IPS-15b (cell line): ENCODE measurements around the gene MRPL22.
"Not testable (repeated sequence)": the region's sequence is repeated elsewhere in the genome, so short reads cannot be mapped to it uniquely, and the experiment has no call there.

Experiments used
- H3K27me3 ChIP-seq: one replicate; pipeline ENCODE4 v1.6.1; 2013; ENCODE audit warnings: low read length; ENCODE audit not compliant: control insufficient read depth, insufficient read depth
- H3K36me3 ChIP-seq: one replicate; pipeline ENCODE4 v1.6.1; 2013; ENCODE audit warnings: low read length; ENCODE audit not compliant: control insufficient read depth, insufficient read depth
- H3K4me1 ChIP-seq: one replicate; pipeline ENCODE4 v1.6.1; 2013; ENCODE audit warnings: mild to moderate bottlenecking, low read length; ENCODE audit not compliant: control insufficient read depth, insufficient read depth
- H3K4me3 ChIP-seq: one replicate; pipeline ENCODE4 v1.5.1; 2013; ENCODE audit warnings: low read depth, low read length
- H3K9ac ChIP-seq: one replicate; pipeline ENCODE4 v1.6.1; 2013; ENCODE audit warnings: low read depth, mild to moderate bottlenecking, low read length
- H3K9me3 ChIP-seq: one replicate; pipeline ENCODE4 v1.6.1; 2013; ENCODE audit warnings: mild to moderate bottlenecking, low read length; ENCODE audit not compliant: control insufficient read depth, insufficient read depth

The MRPL22 gene

GRCh38 chr5:154916874-154917273, 24.0 kb upstream of the MRPL22 start:
- Histone ChIP-seq H3K9me3 (no peaks in the 10 kb centered on the region), H3K27me3 (no peaks in the 10 kb centered on the region), H3K36me3 (peaks cover 23% of the 10 kb centered on the region), H3K9ac (no peak overlapping the region), H3K4me1 (no peaks in the 10 kb centered on the region), H3K4me3 (no peak overlapping the region)

- Histone ChIP-seq H3K9ac (no peak overlapping the region), H3K36me3 (peaks cover 16% of the 10 kb centered on the region), H3K27me3 (no peaks in the 10 kb centered on the region), H3K9me3 (no peaks in the 10 kb centered on the region), H3K4me1 (no peaks in the 10 kb centered on the region), H3K4me3 (no peak overlapping the region)
These were observed 23.1 kb upstream of the MRPL22 start for GRCh38 chr5:154917757-154918156.

- Histone ChIP-seq H3K36me3 (peaks cover 29% of the 10 kb centered on the region), H3K4me3 (no peak overlapping the region), H3K4me1 (no peaks in the 10 kb centered on the region), H3K9ac (no peak overlapping the region), H3K27me3 (no peaks in the 10 kb centered on the region), H3K9me3 (no peaks in the 10 kb centered on the region)
These were observed 17.1 kb upstream of the MRPL22 start for GRCh38 chr5:154923441-154924430.

- H3K9ac ChIP-seq = no peak overlapping the region
- H3K4me3 ChIP-seq = no peak overlapping the region
These were observed 7.3 kb upstream of the MRPL22 start for GRCh38 chr5:154933537-154933936.

GRCh38 chr5:154934881-154935280, 6.0 kb upstream of the MRPL22 start:
- no peaks in the 10 kb centered on the region for H3K27me3 ChIP-seq
- H3K4me3 ChIP-seq = no peak overlapping the region
- no peak overlapping the region for H3K9ac ChIP-seq
- no peaks in the 10 kb centered on the region for H3K9me3 ChIP-seq
- H3K4me1 ChIP-seq = peaks cover 3% of the 10 kb centered on the region
- H3K36me3 ChIP-seq = peaks cover 8% of the 10 kb centered on the region

More at GRCh38 chr5:154933537-154933936, 7.3 kb upstream of the MRPL22 start:
- Histone ChIP-seq H3K36me3 (peaks cover 18% of the 10 kb centered on the region), H3K4me1 (peaks cover 3% of the 10 kb centered on the region), H3K9me3 (no peaks in the 10 kb centered on the region), H3K27me3 (no peaks in the 10 kb centered on the region)

GRCh38 chr5:154937186-154937717, 3.6 kb upstream of the MRPL22 start:
- no peaks in the 10 kb centered on the region for H3K27me3 ChIP-seq
- H3K4me1 ChIP-seq = peaks cover 3% of the 10 kb centered on the region
- peaks cover 3% of the 10 kb centered on the region for H3K36me3 ChIP-seq
- no peaks in the 10 kb centered on the region for H3K9me3 ChIP-seq
- peak overlapping the region; percentile 96 for H3K4me3 ChIP-seq
- peak overlapping the region; percentile 82 for H3K9ac ChIP-seq

GRCh38 chr5:154937718-154938466, 3.0 kb upstream of the MRPL22 start, which contains the start of gene GEMIN5:
GEMIN5 (minus strand) TSS chr5:154938211; CDS start chr5:154938133, 78 bp downstream.
- no peaks in the 10 kb centered on the region for H3K27me3 ChIP-seq
- no peaks in the 10 kb centered on the region for H3K36me3 ChIP-seq
- H3K9me3 ChIP-seq = no peaks in the 10 kb centered on the region
- peaks cover 3% of the 10 kb centered on the region for H3K4me1 ChIP-seq
- peak within 1 kb of the TSS; percentile 82 for H3K9ac ChIP-seq
- H3K4me3 ChIP-seq = peak within 1 kb of the TSS; percentile 96

- H3K4me1 ChIP-seq, H3K36me3 ChIP-seq, H3K27me3 ChIP-seq: not testable (repeated sequence)
These were observed 1.5 kb upstream of the MRPL22 start for GRCh38 chr5:154939387-154939786.

GRCh38 chr5:154940375-154940771, 500 bp upstream of the MRPL22 start:
- Histone ChIP-seq H3K4me1 (peaks cover 3% of the 10 kb centered on the region), H3K9ac (no peak overlapping the region), H3K4me3 (peak overlapping the region; percentile 96), H3K27me3 (no peaks in the 10 kb centered on the region), H3K36me3 (no peaks in the 10 kb centered on the region), H3K9me3 (no peaks in the 10 kb centered on the region)

More at GRCh38 chr5:154939387-154939786, 1.5 kb upstream of the MRPL22 start:
- not testable (repeated sequence) for H3K9ac ChIP-seq, H3K9me3 ChIP-seq, H3K4me3 ChIP-seq

- no peak overlapping the region for H3K4me3 ChIP-seq
- H3K9ac ChIP-seq = no peak overlapping the region
- no peaks in the 10 kb centered on the region for H3K4me1 ChIP-seq
- H3K36me3 ChIP-seq = no peaks in the 10 kb centered on the region
- H3K27me3 ChIP-seq = no peaks in the 10 kb centered on the region
- no peaks in the 10 kb centered on the region for H3K9me3 ChIP-seq
These were observed 2.7 kb downstream of the MRPL22 start for GRCh38 chr5:154943527-154943926.

GRCh38 chr5:154944716-154945115, 3.8 kb downstream of the MRPL22 start:
- Histone ChIP-seq H3K9me3 (no peaks in the 10 kb centered on the region), H3K4me1 (no peaks in the 10 kb centered on the region), H3K9ac (no peak overlapping the region), H3K27me3 (no peaks in the 10 kb centered on the region), H3K36me3 (no peaks in the 10 kb centered on the region), H3K4me3 (no peak overlapping the region)
